KMS-11 (cell line): ENCODE results near the gene XIAP.
"Not testable (repeated sequence)": the region's sequence is repeated elsewhere in the genome, so short reads cannot be mapped to it uniquely, and the experiment has no call there.

Source experiments
- H2AFZ ChIP-seq: fragments of 200-600 bp; sonication (generic); 2 replicates; pipeline ENCODE4 v1.6.1; 2016; ENCODE audit warnings: antibody characterized with exemption, mixed run types, low read depth
- H3K27ac ChIP-seq: fragments of 200-600 bp; sonication (generic); 2 replicates; pipeline ENCODE4 v1.6.1; 2016; ENCODE audit warnings: mild to moderate bottlenecking, mixed run types
- H3K27me3 ChIP-seq: fragments of 200-600 bp; sonication (generic); 2 replicates; pipeline ENCODE4 v1.6.1; 2017; ENCODE audit warnings: mild to moderate bottlenecking, low read depth, mixed run types, moderate library complexity; ENCODE audit not compliant: insufficient read depth
- H3K36me3 ChIP-seq: fragments of 200-600 bp; sonication (generic); 2 replicates; pipeline ENCODE4 v1.6.1; 2017; ENCODE audit warnings: mild to moderate bottlenecking, mixed run types; ENCODE audit not compliant: insufficient read depth
- H3K4me1 ChIP-seq: fragments of 200-600 bp; sonication (generic); 2 replicates; pipeline ENCODE4 v1.6.1; 2016; ENCODE audit warnings: mild to moderate bottlenecking, low read depth, mixed run types; ENCODE audit not compliant: poor library complexity, severe bottlenecking
- H3K4me2 ChIP-seq: fragments of 200-600 bp; sonication (generic); 2 replicates; pipeline ENCODE4 v1.7.0; 2016; ENCODE audit warnings: mild to moderate bottlenecking, mixed run types
- H3K4me3 ChIP-seq: fragments of 200-600 bp; sonication (generic); IDR thresholded peaks from 2 replicates; pipeline ENCODE4 v1.6.1; 2017; ENCODE audit warnings: low read depth, low read length, mixed read lengths; ENCODE audit not compliant: insufficient read depth
- H3K79me2 ChIP-seq: fragments of 200-600 bp; sonication (generic); 2 replicates; pipeline ENCODE4 v1.6.1; 2016; ENCODE audit warnings: low read depth, mixed run types; ENCODE audit not compliant: insufficient read depth
- H3K9ac ChIP-seq: fragments of 200-600 bp; sonication (generic); 2 replicates; pipeline ENCODE4 v1.6.1; 2016; ENCODE audit warnings: mild to moderate bottlenecking, mixed run types
- H4K20me1 ChIP-seq: fragments of 200-600 bp; sonication (generic); 2 replicates; pipeline ENCODE4 v1.6.1; 2016; ENCODE audit warnings: mild to moderate bottlenecking, mixed run types; ENCODE audit not compliant: insufficient read depth
- CTCF ChIP-seq: fragments of 200-600 bp; sonication (generic); conservative IDR thresholded peaks from 2 replicates; pipeline ENCODE4 v1.6.1; 2017; ENCODE audit warnings: low read depth, mild to moderate bottlenecking, antibody characterized with exemption, low read length, moderate library complexity, mixed read lengths

Gene XIAP

GRCh38 chrX:123834116-123834515 lies 25.7 kb upstream of the XIAP start:
- Histone ChIP-seq H3K27me3 (no peaks in the 10 kb centered on the region), H3K27ac (no peak overlapping the region), H3K4me3 (no peak overlapping the region), H2AFZ (no peak overlapping the region), H3K4me1 (no peaks in the 10 kb centered on the region), H4K20me1 (no peaks in the 10 kb centered on the region), H3K36me3 (no peaks in the 10 kb centered on the region), H3K79me2 (no peaks in the 10 kb centered on the region), H3K9ac (no peak overlapping the region), H3K4me2 (no peak overlapping the region)
- no peak for TF ChIP-seq CTCF

GRCh38 chrX:123835661-123836371 lies 24.0 kb upstream of the XIAP start:
- no peak overlapping the region for H3K4me2 ChIP-seq
- no peaks in the 10 kb centered on the region for H3K79me2 ChIP-seq
- H2AFZ ChIP-seq = no peak overlapping the region
- H4K20me1 ChIP-seq = no peaks in the 10 kb centered on the region
- no peak overlapping the region for H3K4me3 ChIP-seq
- no peaks in the 10 kb centered on the region for H3K36me3 ChIP-seq
- no peaks in the 10 kb centered on the region for H3K27me3 ChIP-seq
- H3K4me1 ChIP-seq = no peaks in the 10 kb centered on the region
- no peak overlapping the region for H3K9ac ChIP-seq
- H3K27ac ChIP-seq = no peak overlapping the region
- no peak for TF ChIP-seq CTCF

GRCh38 chrX:123845129-123845528 lies 14.7 kb upstream of the XIAP start:
- H3K36me3 ChIP-seq, H3K4me3 ChIP-seq, H3K4me2 ChIP-seq, H3K4me1 ChIP-seq, H2AFZ ChIP-seq, H3K27ac ChIP-seq, H3K27me3 ChIP-seq, H3K79me2 ChIP-seq, H4K20me1 ChIP-seq, H3K9ac ChIP-seq: not testable (repeated sequence)

- Histone ChIP-seq H3K27me3 (no peaks in the 10 kb centered on the region), H3K79me2 (no peaks in the 10 kb centered on the region), H3K9ac (no peak overlapping the region), H3K27ac (no peak overlapping the region), H3K4me1 (no peaks in the 10 kb centered on the region), H3K36me3 (no peaks in the 10 kb centered on the region), H4K20me1 (no peaks in the 10 kb centered on the region), H3K4me2 (no peak overlapping the region), H3K4me3 (no peak overlapping the region), H2AFZ (no peak overlapping the region)
- no peak for TF ChIP-seq CTCF
Observed at GRCh38 chrX:123846577-123847038, 13.2 kb upstream of the XIAP start.

- no peak overlapping the region for H3K27ac ChIP-seq
- no peak overlapping the region for H3K4me2 ChIP-seq
- H2AFZ ChIP-seq = no peak overlapping the region
- no peaks in the 10 kb centered on the region for H3K4me1 ChIP-seq
- H3K4me3 ChIP-seq = no peak overlapping the region
- no peaks in the 10 kb centered on the region for H4K20me1 ChIP-seq
- no peaks in the 10 kb centered on the region for H3K79me2 ChIP-seq
- no peaks in the 10 kb centered on the region for H3K27me3 ChIP-seq
- H3K36me3 ChIP-seq = no peaks in the 10 kb centered on the region
- TF ChIP-seq CTCF = no peak
- no peak overlapping the region for H3K9ac ChIP-seq
Observed at GRCh38 chrX:123847056-123847455, 12.8 kb upstream of the XIAP start.
